Measurements from ENCODE around the gene EEF1AKMT1.
"Not testable (repeated sequence)": the region's sequence is repeated elsewhere in the genome, so short reads cannot be mapped to it uniquely, and the experiment has no call there.

DNA sequence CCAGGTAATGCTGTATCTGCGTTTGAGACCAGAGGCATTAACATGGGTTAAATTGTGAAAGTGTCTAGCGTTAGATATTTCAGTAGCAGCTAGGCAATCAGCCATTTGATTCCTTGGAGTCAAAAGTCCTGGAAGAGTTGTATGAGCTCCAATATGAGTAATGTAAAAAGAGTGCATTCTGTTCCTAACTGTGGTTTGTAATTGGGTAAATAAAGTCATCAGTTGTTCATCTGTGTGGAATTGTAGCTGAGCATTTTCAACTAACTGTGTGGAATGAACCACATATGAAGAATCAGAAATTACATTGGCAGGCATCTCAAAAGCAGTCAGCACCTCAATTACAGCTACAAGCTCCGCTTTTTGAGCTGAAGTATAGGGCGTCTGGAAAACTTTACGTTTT, 92.3 kb downstream of the EEF1AKMT1 start:
- not testable (repeated sequence) for TF ChIP-seq CTCF, POLR2A (IDR thresholded peaks at IDR 0.05)

Data from uterus (tissue), 2 donors.